Kidney epithelial cell (primary cell): ENCODE data around the gene SYCN. TPM values are rescaled to one million over a fixed set of nuclear protein-coding genes. Genes with fewer than 3 reads are reported as not detected.

Experiments used
- DNase-seq: peaks from one replicate; pipeline ENCODE4 v3.0.0-alpha.2; 2010; ENCODE audit warnings: low read depth
- H3K27me3 ChIP-seq: 2 replicates; pipeline ENCODE4 v1.6.0; 2011; ENCODE audit warnings: low read length; ENCODE audit not compliant: control insufficient read depth, insufficient read depth
- H3K36me3 ChIP-seq: 2 replicates; pipeline ENCODE4 v1.5.1; 2011; ENCODE audit warnings: low read length; ENCODE audit not compliant: control insufficient read depth, insufficient read depth
- H3K4me3 ChIP-seq: 2 replicates; pipeline ENCODE4 v1.5.1; 2011; ENCODE audit warnings: low read depth, mild to moderate bottlenecking, control low read depth, low read length
- CTCF ChIP-seq: IDR thresholded peaks from 2 replicates; pipeline ENCODE4 v1.5.1; 2011; ENCODE audit warnings: mild to moderate bottlenecking, moderate library complexity, low read length, control low read depth, inconsistent platforms; ENCODE audit not compliant: insufficient read depth, poor library complexity, severe bottlenecking
- total RNA-seq: library from RNA; depleted of rRNA; stranded (reverse); fragments of >200 nt; gene quantifications from 2 replicates; pipeline ENCODE4 v1.2.3, GENCODE V29; 2015

SYCN gene
- total RNA-seq, 1 donor from 2014 or later, result not detected

- Histone ChIP-seq H3K36me3 (no peaks in the 10 kb centered on the region), H3K4me3 (no peak overlapping the region), H3K27me3 (no peaks in the 10 kb centered on the region)
- no peak for DNase-seq
- no peak for TF ChIP-seq CTCF
Measured at GRCh38 chr19:39178296-39179006, 25.6 kb downstream of the SYCN start.

GRCh38 chr19:39177736-39178135 lies 26.3 kb downstream of the SYCN start:
- DNase-seq, result no peak
- Histone ChIP-seq H3K4me3 (no peak overlapping the region), H3K27me3 (no peaks in the 10 kb centered on the region), H3K36me3 (no peaks in the 10 kb centered on the region)
- no peak for TF ChIP-seq CTCF

- no peaks in the 10 kb centered on the region for H3K27me3 ChIP-seq
- no peak for TF ChIP-seq CTCF
- no peak overlapping the region for H3K4me3 ChIP-seq
- DNase-seq, result no peak
- no peaks in the 10 kb centered on the region for H3K36me3 ChIP-seq
Measured at GRCh38 chr19:39177110-39177699, 26.9 kb downstream of the SYCN start.

- Histone ChIP-seq H3K4me3 (no peak overlapping the region), H3K36me3 (no peaks in the 10 kb centered on the region), H3K27me3 (no peaks in the 10 kb centered on the region)
- no peak for TF ChIP-seq CTCF
- no peak for DNase-seq
Measured at GRCh38 chr19:39175564-39175963, 28.5 kb downstream of the SYCN start.

- no peak for TF ChIP-seq CTCF
- no peak for DNase-seq
Measured at GRCh38 chr19:39174558-39175544, 29.2 kb downstream of the SYCN start.

More at GRCh38 chr19:39174558-39175544, 29.2 kb downstream of the SYCN start:
- no peaks in the 10 kb centered on the region for H3K27me3 ChIP-seq
- H3K36me3 ChIP-seq, result no peaks in the 10 kb centered on the region
- no peak overlapping the region for H3K4me3 ChIP-seq
